ENCODE data around the gene PLEKHH2.

PLEKHH2 gene

GRCh38 chr2:43748333-43748732, 111.3 kb downstream of the PLEKHH2 start:
- Histone ChIP-seq H3K9ac (ENCODE audit: low read depth, low read length) (no peak overlapping the region), H3K4me1 (ENCODE audit: insufficient read depth, low read length) (no peaks in the 10 kb centered on the region), H3K36me3 (ENCODE audit: insufficient read depth, low read length) (no peaks in the 10 kb centered on the region; the same call in 1 of the 2 replicates), H3K9me3 (ENCODE audit: control insufficient read depth, insufficient read depth, low read length) (no peaks in the 10 kb centered on the region)

- Histone ChIP-seq H3K36me3 (ENCODE audit: insufficient read depth, low read length) (no peaks in the 10 kb centered on the region), H3K9ac (ENCODE audit: low read depth, low read length) (no peak overlapping the region), H3K9me3 (ENCODE audit: control insufficient read depth, insufficient read depth, low read length) (no peaks in the 10 kb centered on the region), H3K4me1 (ENCODE audit: insufficient read depth, low read length) (no peaks in the 10 kb centered on the region)
Observed at GRCh38 chr2:43749583-43749982, 112.5 kb downstream of the PLEKHH2 start.

- Histone ChIP-seq H3K36me3 (ENCODE audit: insufficient read depth, low read length) (no peaks in the 10 kb centered on the region), H3K9me3 (ENCODE audit: control insufficient read depth, insufficient read depth, low read length) (no peaks in the 10 kb centered on the region), H3K4me1 (ENCODE audit: insufficient read depth, low read length) (no peaks in the 10 kb centered on the region), H3K9ac (ENCODE audit: low read depth, low read length) (no peak overlapping the region)
Observed at GRCh38 chr2:43751476-43751990, 114.5 kb downstream of the PLEKHH2 start.

- Histone ChIP-seq H3K9ac (ENCODE audit: low read depth, low read length) (no peak overlapping the region), H3K36me3 (ENCODE audit: insufficient read depth, low read length) (no peaks in the 10 kb centered on the region), H3K4me1 (ENCODE audit: insufficient read depth, low read length) (no peaks in the 10 kb centered on the region), H3K9me3 (ENCODE audit: control insufficient read depth, insufficient read depth, low read length) (no peaks in the 10 kb centered on the region)
Observed at GRCh38 chr2:43752302-43752701, 115.2 kb downstream of the PLEKHH2 start.

GRCh38 chr2:43754180-43754579, 117.1 kb downstream of the PLEKHH2 start:
- Histone ChIP-seq H3K36me3 (ENCODE audit: insufficient read depth, low read length) (no peaks in the 10 kb centered on the region), H3K9me3 (ENCODE audit: control insufficient read depth, insufficient read depth, low read length) (no peaks in the 10 kb centered on the region), H3K9ac (ENCODE audit: low read depth, low read length) (no peak overlapping the region), H3K4me1 (ENCODE audit: insufficient read depth, low read length) (no peaks in the 10 kb centered on the region)

- no peaks in the 10 kb centered on the region for H3K9me3 ChIP-seq (ENCODE audit: control insufficient read depth, insufficient read depth, low read length)
- H3K9ac ChIP-seq (ENCODE audit: low read depth, low read length): no peak overlapping the region
- no peaks in the 10 kb centered on the region for H3K4me1 ChIP-seq (ENCODE audit: insufficient read depth, low read length)
- no peaks in the 10 kb centered on the region for H3K36me3 ChIP-seq (ENCODE audit: insufficient read depth, low read length)
Observed at GRCh38 chr2:43758739-43759138, 121.7 kb downstream of the PLEKHH2 start.

GRCh38 chr2:43759195-43759594, 122.1 kb downstream of the PLEKHH2 start:
- Histone ChIP-seq H3K9ac (ENCODE audit: low read depth, low read length) (no peak overlapping the region), H3K36me3 (ENCODE audit: insufficient read depth, low read length) (no peaks in the 10 kb centered on the region), H3K9me3 (ENCODE audit: control insufficient read depth, insufficient read depth, low read length) (no peaks in the 10 kb centered on the region), H3K4me1 (ENCODE audit: insufficient read depth, low read length) (no peaks in the 10 kb centered on the region)

GRCh38 chr2:43762286-43762685, 125.2 kb downstream of the PLEKHH2 start:
- Histone ChIP-seq H3K9ac (ENCODE audit: low read depth, low read length) (no peak overlapping the region), H3K36me3 (ENCODE audit: insufficient read depth, low read length) (no peaks in the 10 kb centered on the region), H3K9me3 (ENCODE audit: control insufficient read depth, insufficient read depth, low read length) (no peaks in the 10 kb centered on the region), H3K4me1 (ENCODE audit: insufficient read depth, low read length) (no peaks in the 10 kb centered on the region)

GRCh38 chr2:43763091-43763490, 126.0 kb downstream of the PLEKHH2 start:
- Histone ChIP-seq H3K36me3 (ENCODE audit: insufficient read depth, low read length) (no peaks in the 10 kb centered on the region), H3K4me1 (ENCODE audit: insufficient read depth, low read length) (no peaks in the 10 kb centered on the region), H3K9ac (ENCODE audit: low read depth, low read length) (no peak overlapping the region), H3K9me3 (ENCODE audit: control insufficient read depth, insufficient read depth, low read length) (no peaks in the 10 kb centered on the region)

GRCh38 chr2:43764086-43764705, 127.1 kb downstream of the PLEKHH2 start:
- H3K9me3 ChIP-seq (ENCODE audit: control insufficient read depth, insufficient read depth, low read length): no peaks in the 10 kb centered on the region
- no peaks in the 10 kb centered on the region for H3K4me1 ChIP-seq (ENCODE audit: insufficient read depth, low read length)
- H3K36me3 ChIP-seq (ENCODE audit: insufficient read depth, low read length): no peaks in the 10 kb centered on the region
- no peak overlapping the region for H3K9ac ChIP-seq (ENCODE audit: low read depth, low read length)

GRCh38 chr2:43766006-43766405, 128.9 kb downstream of the PLEKHH2 start:
- no peak overlapping the region for H3K9ac ChIP-seq (ENCODE audit: low read depth, low read length)
- H3K4me1 ChIP-seq (ENCODE audit: insufficient read depth, low read length): no peaks in the 10 kb centered on the region
- no peaks in the 10 kb centered on the region for H3K9me3 ChIP-seq (ENCODE audit: control insufficient read depth, insufficient read depth, low read length)
- no peaks in the 10 kb centered on the region for H3K36me3 ChIP-seq (ENCODE audit: insufficient read depth, low read length)

- H3K4me1 ChIP-seq (ENCODE audit: insufficient read depth, low read length): no peaks in the 10 kb centered on the region
Observed at GRCh38 chr2:43773876-43774613, 137.0 kb downstream of the PLEKHH2 start, which contains the start of gene DYNC2LI1. Gene DYNC2LI1, plus strand, starts transcription at chr2:43774039. Its CDS starts 100 bp downstream, at chr2:43774139.

GRCh38 chr2:43774617-43775016, 137.6 kb downstream of the PLEKHH2 start:
- H3K36me3 ChIP-seq (ENCODE audit: insufficient read depth, low read length): no peaks in the 10 kb centered on the region; the same call in 1 of the 2 replicates
- no peaks in the 10 kb centered on the region for H3K9me3 ChIP-seq (ENCODE audit: control insufficient read depth, insufficient read depth, low read length)
- H3K9ac ChIP-seq (ENCODE audit: low read depth, low read length): peak overlapping the region; percentile 85
- no peaks in the 10 kb centered on the region for H3K4me1 ChIP-seq (ENCODE audit: insufficient read depth, low read length)

More at GRCh38 chr2:43773876-43774613, 137.0 kb downstream of the PLEKHH2 start, which contains the start of gene DYNC2LI1:
- Histone ChIP-seq H3K9ac (ENCODE audit: low read depth, low read length) (peak within 1 kb of the TSS; percentile 85), H3K36me3 (ENCODE audit: insufficient read depth, low read length) (no peaks in the 10 kb centered on the region; the same call in 1 of the 2 replicates), H3K9me3 (ENCODE audit: control insufficient read depth, insufficient read depth, low read length) (no peaks in the 10 kb centered on the region)

- H3K4me1 ChIP-seq (ENCODE audit: insufficient read depth, low read length): no peaks in the 10 kb centered on the region
- no peaks in the 10 kb centered on the region; the same call in 1 of the 2 replicates for H3K36me3 ChIP-seq (ENCODE audit: insufficient read depth, low read length)
- H3K9me3 ChIP-seq (ENCODE audit: control insufficient read depth, insufficient read depth, low read length): no peaks in the 10 kb centered on the region
- no peak overlapping the region for H3K9ac ChIP-seq (ENCODE audit: low read depth, low read length)
Observed at GRCh38 chr2:43776324-43776723, 139.3 kb downstream of the PLEKHH2 start.

All from ES-I3 (cell line).